HG03432 (cell line): ENCODE results near the gene ENOX1.

Source experiments
- ATAC-seq: cut with Tn5 transposase; IDR thresholded peaks from one replicate; pipeline ENCODE4 v1.9.1; 2021; ENCODE audit warnings: mild to moderate bottlenecking, moderate library complexity; ENCODE audit not compliant: unreplicated experiment

The ENOX1 gene

GRCh38 chr13:43297967-43298678 is 488.6 kb downstream of the ENOX1 start:
- ATAC-seq, result no peak

GRCh38 chr13:43295825-43296564 is 490.8 kb downstream of the ENOX1 start:
- ATAC-seq, result no peak

- ATAC-seq, result no peak
These were observed 491.5 kb downstream of the ENOX1 start for GRCh38 chr13:43295321-43295720.

- ATAC-seq, result no peak
These were observed 492.4 kb downstream of the ENOX1 start for GRCh38 chr13:43294412-43294811.

GRCh38 chr13:43293986-43294385 is 492.8 kb downstream of the ENOX1 start:
- no peak for ATAC-seq

- no peak for ATAC-seq
These were observed 493.2 kb downstream of the ENOX1 start for GRCh38 chr13:43293561-43293960.

GRCh38 chr13:43293008-43293407 is 493.8 kb downstream of the ENOX1 start:
- ATAC-seq, result no peak

- ATAC-seq, result no peak
These were observed 495.3 kb downstream of the ENOX1 start for GRCh38 chr13:43291287-43292060.

GRCh38 chr13:43289470-43290255 is 497.1 kb downstream of the ENOX1 start:
- ATAC-seq, result no peak

GRCh38 chr13:43286751-43287150 is 500.0 kb downstream of the ENOX1 start:
- ATAC-seq, result no peak

GRCh38 chr13:43285933-43286597 is 500.7 kb downstream of the ENOX1 start:
- ATAC-seq, result no peak

- no peak for ATAC-seq
These were observed 502.6 kb downstream of the ENOX1 start for GRCh38 chr13:43284162-43284561.

- no peak for ATAC-seq
These were observed 507.1 kb downstream of the ENOX1 start for GRCh38 chr13:43279696-43280095.

GRCh38 chr13:43278127-43278526 is 508.6 kb downstream of the ENOX1 start:
- no peak for ATAC-seq

GRCh38 chr13:43277142-43277541 is 509.6 kb downstream of the ENOX1 start:
- no peak for ATAC-seq

- ATAC-seq, result no peak
These were observed 511.9 kb downstream of the ENOX1 start for GRCh38 chr13:43274881-43275280.

- ATAC-seq, result no peak
These were observed 513.4 kb downstream of the ENOX1 start for GRCh38 chr13:43273362-43273761.

GRCh38 chr13:43272851-43273250 is 513.9 kb downstream of the ENOX1 start:
- no peak for ATAC-seq

- no peak for ATAC-seq
These were observed 515.6 kb downstream of the ENOX1 start for GRCh38 chr13:43271152-43271551.

- no peak for ATAC-seq
These were observed 516.5 kb downstream of the ENOX1 start for GRCh38 chr13:43270130-43270830.
